Adrenal gland (tissue), 12 donors: ENCODE data around the gene SPAG8. TPM values are rescaled to one million over a fixed set of nuclear protein-coding genes. Genes with fewer than 3 reads are reported as not detected.

Experiments used
- DNase-seq, 7 donors: peaks; one replicate each; pipeline ENCODE4 v3.0.0-alpha.2; 2019 to 2020
- H3K27ac ChIP-seq, 5 donors: fragments of 200-600 bp; sonication (generic) in 4 of 5; 1 replicate in 3 of 5; 2 replicates in 2 of 5; pipeline versions ENCODE4 v1.5.1 to v1.8.0; 2016 to 2020; ENCODE audit warnings: mild to moderate bottlenecking in 1 of 5
- H3K27me3 ChIP-seq: fragments of 200-600 bp; 2 replicates; pipeline ENCODE4 v1.8.0; 2021
- H3K36me3 ChIP-seq, 2 donors: fragments of 200-600 bp; replicated peaks in 1 of 2; 1 replicate in 1 of 2; 2 replicates in 1 of 2; pipeline versions ENCODE4 v1.5.1 to v1.8.0; 2018 to 2022
- H3K4me1 ChIP-seq, 2 donors: fragments of 200-600 bp; replicated peaks in 1 of 2; 1 replicate in 1 of 2; 2 replicates in 1 of 2; pipeline versions ENCODE4 v1.5.1 to v1.8.0; 2018 to 2021
- H3K4me3 ChIP-seq, 4 donors: fragments of 200-600 bp; sonication (generic) in 3 of 4; one replicate each; pipeline ENCODE4 v1.5.1; 2016 to 2018
- H3K9me3 ChIP-seq, 3 donors: fragments of 200-600 bp; sonication (generic) in 1 of 3; replicated peaks in 1 of 3; 1 replicate in 2 of 3; 2 replicates in 1 of 3; pipeline versions ENCODE4 v1.5.1 to v1.8.0; 2016 to 2021
- CTCF ChIP-seq, 6 experiments: fragments of 450-650 bp in 4 of 6; fragments of 200-600 bp in 2 of 6; sonication (generic) in 1 of 6; IDR thresholded peaks; 1 replicate in 5 of 6; 2 replicates in 1 of 6; pipeline versions ENCODE4 v1.5.1 to v1.8.0; 2016 to 2021; ENCODE audit warnings: antibody characterized with exemption in 6 of 6, mild to moderate bottlenecking in 2 of 6, moderate library complexity in 1 of 6
- POLR2A ChIP-seq, 2 donors: fragments of 450-650 bp; IDR thresholded peaks; one replicate each; pipeline ENCODE4 v1.6.1; 2017; ENCODE audit warnings: antibody characterized with exemption in 2 of 2, mild to moderate bottlenecking in 2 of 2, moderate library complexity in 1 of 2
- WGBS, 4 donors: extraction: QIAGEN DNeasy Blood & Tissue Kit in 2 of 4; methylation state at CpG; one replicate each; pipeline versions ENCODE4 v1.1.5 to v1.1.7; 2013 to 2017; 5-methylcytosine and 5-hydroxymethylcytosine counted together
- intact Hi-C, 2 donors: fragments of 100-400 bp; cut with DNase I; formaldehyde crosslinking; loops; one replicate each; pipeline versions ENCODE4 v1.14.1 to v1.15.0; 2022 to 2023
- polyA plus RNA-seq, 3 donors: library from polyadenylated mRNA; stranded (reverse); fragments of 200-250 nt in 2 of 3; fragments of 350-450 nt in 1 of 3; fragmentation: Illumina TruSeq in 1 of 3; extraction: RNeasy Lipid Tissue Mini Kit (QIAGEN cat#74804) in 1 of 3; gene quantifications; one replicate each; pipeline ENCODE4 v1.2.3, GENCODE V29; 2013 to 2014
- total RNA-seq, 9 donors: library from RNA; depleted of rRNA in 4 of 9; stranded (reverse); fragments of >200 nt in 4 of 9; fragments of 120-200 nt in 1 of 9; fragmentation: NEBNext Ultra II Directional in 1 of 9; extraction: Animal tissue kit (Norgen Biotek cat#: 25700) in 1 of 9; gene quantifications; one replicate each; pipeline versions ENCODE4 v1.1.0 to v1.2.4, GENCODE V29; 2013 to 2023
- donor health status: healthy with polysubstance abuse.
- donor health status: Bipolar disorder and iron deficiency.
- donor health status: DM: yes; HTN: yes; CAD: no.
- donor health status: DM: no; HTN: no; CAD: no.
- donor health status: DM: no; HTN: no; CAD: no.
- donor health status: DM: yes; HTN: yes; CAD: no.

Gene SPAG8
- total and polyA plus RNA-seq, 12 donors, result 0.98 to 9.2 (median 2.7) TPM

GRCh38 chr9:35813434-35814105, 1.5 kb upstream of the SPAG8 start:
- peak overlapping the region in 4 of 5 donors; percentile 94 to 98 (median 96) for H3K27ac ChIP-seq
- H3K4me3 ChIP-seq, result peak overlapping the region in 1 of 4 donors; percentile 77
- H3K36me3 ChIP-seq, result peaks cover 0 to 6% of the 10 kb centered on the region in 2 donors
- H3K27me3 ChIP-seq, result no peaks in the 10 kb centered on the region
- 78 to 87% (median 82%) methylated on average over 9 to 10 of the region's 10 CpGs for WGBS, 4 donors
- H3K9me3 ChIP-seq, result no peaks in the 10 kb centered on the region
- peaks cover 19 to 30% of the 10 kb centered on the region in 2 donors for H3K4me1 ChIP-seq
- no peak for DNase-seq
- TF ChIP-seq CTCF (IDR thresholded peaks at IDR 0.05), result no peak
- no peak for TF ChIP-seq POLR2A (IDR thresholded peaks at IDR 0.05)
- intact Hi-C loops, result no loop called here

GRCh38 chr9:35811381-35812024, 559 bp downstream of the SPAG8 start:
- H3K27ac ChIP-seq, result peak overlapping the region in 3 of 5 donors; percentile 33 to 75 (median 75)
- peaks cover 19 to 30% of the 10 kb centered on the region in 2 donors for H3K4me1 ChIP-seq
- TF ChIP-seq POLR2A (IDR thresholded peaks at IDR 0.05), result no peak
- TF ChIP-seq CTCF (IDR thresholded peaks at IDR 0.05), result no peak
- H3K36me3 ChIP-seq, result peaks cover 0 to 25% of the 10 kb centered on the region in 2 donors
- 11 to 16% (median 14%) methylated on average over 4 to 12 of the region's 12 CpGs for WGBS, 4 donors
- no peaks in the 10 kb centered on the region for H3K9me3 ChIP-seq
- peak overlapping the region in 2 of 4 donors; percentile 26 to 35 for H3K4me3 ChIP-seq
- DNase-seq, result peak; percentile 39 to 78 (median 59)
- H3K27me3 ChIP-seq, result no peaks in the 10 kb centered on the region
- intact Hi-C loops, result no loop called here

- Histone ChIP-seq H3K27me3 (no peaks in the 10 kb centered on the region), H3K4me3 (no peak overlapping the region), H3K36me3 (peaks cover 0 to 39% of the 10 kb centered on the region in 2 donors), H3K4me1 (peaks cover 19 to 30% of the 10 kb centered on the region in 2 donors), H3K9me3 (no peaks in the 10 kb centered on the region), H3K27ac (no peak overlapping the region)
- WGBS, 4 donors, result 82 to 95% (median 90%) methylated on average over 1 to 7 of the region's 7 CpGs
- DNase-seq, result no peak
- TF ChIP-seq POLR2A (IDR thresholded peaks at IDR 0.05) (no peak), CTCF (IDR thresholded peaks at IDR 0.05) (no peak)
- intact Hi-C loops, result no loop called here
Measured at GRCh38 chr9:35810122-35810521, 1.9 kb downstream of the SPAG8 start.

GRCh38 chr9:35808433-35808832, 3.6 kb downstream of the SPAG8 start:
- TF ChIP-seq POLR2A (IDR thresholded peaks at IDR 0.05) (no peak), CTCF (IDR thresholded peaks at IDR 0.05) (no peak)
- no peaks in the 10 kb centered on the region for H3K9me3 ChIP-seq
- intact Hi-C loops, result no loop called here
- H3K4me1 ChIP-seq, result peaks cover 9 to 20% of the 10 kb centered on the region in 2 donors
- no peak for DNase-seq
- WGBS, 4 donors, result 91 to 95% (median 93%) methylated on average over 9 of the region's 9 CpGs
- no peaks in the 10 kb centered on the region for H3K27me3 ChIP-seq
- H3K27ac ChIP-seq, result no peak overlapping the region
- no peak overlapping the region for H3K4me3 ChIP-seq
- peaks cover 0 to 41% of the 10 kb centered on the region in 2 donors for H3K36me3 ChIP-seq
